ENCODE data around the gene OR10A6. TPM values are rescaled to one million over a fixed set of nuclear protein-coding genes. Genes with fewer than 3 reads are reported as not detected.

OR10A6 gene
- total RNA-seq, 2 donors from 2014 or later = not detected

DNA sequence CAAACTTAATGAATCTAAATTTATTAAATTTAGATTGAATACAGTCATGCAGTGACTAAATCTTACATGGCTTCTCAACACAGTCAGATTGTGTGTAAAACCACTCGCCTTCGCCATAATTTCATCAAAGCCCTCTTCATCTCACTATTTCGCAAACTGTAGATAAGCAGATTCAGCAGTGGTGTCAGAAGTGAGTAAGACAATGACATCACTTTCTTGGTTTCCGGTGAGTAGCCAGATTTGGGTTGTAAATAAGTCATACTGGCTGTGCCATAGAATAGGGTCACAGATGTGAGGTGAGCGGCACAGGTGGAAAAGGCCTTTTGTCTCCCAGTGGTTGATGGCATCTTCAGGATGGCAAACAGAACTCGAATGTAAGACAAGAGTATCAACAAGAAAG, 3.4 kb downstream of the OR10A6 start:
- no peak overlapping the region for H3K27ac Mint-ChIP-seq
- H3K4me3 Mint-ChIP-seq = no peak overlapping the region
- TF ChIP-seq, protein P1, sequence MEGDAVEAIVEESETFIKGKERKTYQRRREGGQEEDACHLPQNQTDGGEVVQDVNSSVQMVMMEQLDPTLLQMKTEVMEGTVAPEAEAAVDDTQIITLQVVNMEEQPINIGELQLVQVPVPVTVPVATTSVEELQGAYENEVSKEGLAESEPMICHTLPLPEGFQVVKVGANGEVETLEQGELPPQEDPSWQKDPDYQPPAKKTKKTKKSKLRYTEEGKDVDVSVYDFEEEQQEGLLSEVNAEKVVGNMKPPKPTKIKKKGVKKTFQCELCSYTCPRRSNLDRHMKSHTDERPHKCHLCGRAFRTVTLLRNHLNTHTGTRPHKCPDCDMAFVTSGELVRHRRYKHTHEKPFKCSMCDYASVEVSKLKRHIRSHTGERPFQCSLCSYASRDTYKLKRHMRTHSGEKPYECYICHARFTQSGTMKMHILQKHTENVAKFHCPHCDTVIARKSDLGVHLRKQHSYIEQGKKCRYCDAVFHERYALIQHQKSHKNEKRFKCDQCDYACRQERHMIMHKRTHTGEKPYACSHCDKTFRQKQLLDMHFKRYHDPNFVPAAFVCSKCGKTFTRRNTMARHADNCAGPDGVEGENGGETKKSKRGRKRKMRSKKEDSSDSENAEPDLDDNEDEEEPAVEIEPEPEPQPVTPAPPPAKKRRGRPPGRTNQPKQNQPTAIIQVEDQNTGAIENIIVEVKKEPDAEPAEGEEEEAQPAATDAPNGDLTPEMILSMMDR (conservative IDR thresholded peaks at IDR 0.05) = no peak
- peaks cover 4% of the 10 kb centered on the region for H3K4me1 Mint-ChIP-seq
- no peaks in the 10 kb centered on the region for H3K27me3 Mint-ChIP-seq (ENCODE audit: insufficient read depth)
- H3K4me1 ChIP-seq (ENCODE audit: control insufficient read depth, insufficient read depth, low read length) = no peaks in the 10 kb centered on the region
- peaks cover 30% of the 10 kb centered on the region for H3K9me3 ChIP-seq (ENCODE audit: control insufficient read depth, low read length)
- H3K27me3 ChIP-seq (ENCODE audit: control insufficient read depth, insufficient read depth, low read length, poor library complexity, severe bottlenecking) = no peaks in the 10 kb centered on the region
- H3K36me3 Mint-ChIP-seq (ENCODE audit: low read depth) = peaks cover 22% of the 10 kb centered on the region
- H3K36me3 ChIP-seq (ENCODE audit: control insufficient read depth, insufficient read depth, low read length) = peaks cover 4% of the 10 kb centered on the region
- H3K9ac ChIP-seq (ENCODE audit: extremely low read depth, low read length, poor library complexity, severe bottlenecking) = no peak overlapping the region
- no peak overlapping the region for H3K27ac ChIP-seq (ENCODE audit: low read depth, low read length)
- H3K9me3 Mint-ChIP-seq = peaks cover 11% of the 10 kb centered on the region
- no peak for DNase-seq
- H3K4me3 ChIP-seq (ENCODE audit: low read length) = no peak overlapping the region
- 94 to 100% methylated on average over 4 to 6 of the region's 6 CpGs for WGBS, 2 experiments (ENCODE audit: insufficient coverage in 1 of 2, insufficient read length in 1 of 2)

DNA sequence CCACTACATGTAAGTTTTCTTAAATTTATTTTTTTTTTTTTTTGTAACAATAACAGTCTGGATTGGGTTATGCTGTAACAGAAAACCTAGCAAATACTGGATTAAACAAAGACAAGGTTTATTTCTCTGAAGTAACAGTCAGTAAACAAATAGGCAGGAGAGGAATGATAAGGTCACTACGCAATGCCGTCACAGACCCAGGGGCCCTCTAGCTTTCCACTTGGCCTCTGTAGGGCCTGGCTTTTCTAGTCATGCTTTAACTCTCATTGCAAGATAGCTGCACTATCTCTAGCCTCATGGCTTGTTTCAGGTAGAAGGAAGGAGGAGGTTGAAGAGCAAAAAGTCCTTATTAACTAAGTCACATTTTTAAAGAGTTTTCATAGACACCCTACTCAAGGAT, 6.5 kb downstream of the OR10A6 start:
- peaks cover 26% of the 10 kb centered on the region for H3K9me3 ChIP-seq (ENCODE audit: control insufficient read depth, low read length)
- Mint-ChIP-seq H3K27ac (peak overlapping the region; percentile 9), H3K9me3 (peaks cover 11% of the 10 kb centered on the region), H3K4me1 (peaks cover 4% of the 10 kb centered on the region), H3K27me3 (ENCODE audit: insufficient read depth) (no peaks in the 10 kb centered on the region), H3K4me3 (no peak overlapping the region), H3K36me3 (ENCODE audit: low read depth) (peaks cover 16% of the 10 kb centered on the region)
- no peak overlapping the region for H3K27ac ChIP-seq (ENCODE audit: low read depth, low read length)
- TF ChIP-seq, protein P1 (conservative IDR thresholded peaks at IDR 0.05) = no peak
- no peaks in the 10 kb centered on the region for H3K4me1 ChIP-seq (ENCODE audit: control insufficient read depth, insufficient read depth, low read length)
- H3K36me3 ChIP-seq (ENCODE audit: control insufficient read depth, insufficient read depth, low read length) = peaks cover 4% of the 10 kb centered on the region
- peak overlapping the region; percentile 62 for H3K4me3 ChIP-seq (ENCODE audit: low read length)
- 72 to 86% methylated on average over 2 of the region's 2 CpGs for WGBS, 2 experiments (ENCODE audit: insufficient coverage in 1 of 2, insufficient read length in 1 of 2)
- no peak overlapping the region for H3K9ac ChIP-seq (ENCODE audit: extremely low read depth, low read length, poor library complexity, severe bottlenecking)
- H3K27me3 ChIP-seq (ENCODE audit: control insufficient read depth, insufficient read depth, low read length, poor library complexity, severe bottlenecking) = no peaks in the 10 kb centered on the region
- DNase-seq = no peak

DNA sequence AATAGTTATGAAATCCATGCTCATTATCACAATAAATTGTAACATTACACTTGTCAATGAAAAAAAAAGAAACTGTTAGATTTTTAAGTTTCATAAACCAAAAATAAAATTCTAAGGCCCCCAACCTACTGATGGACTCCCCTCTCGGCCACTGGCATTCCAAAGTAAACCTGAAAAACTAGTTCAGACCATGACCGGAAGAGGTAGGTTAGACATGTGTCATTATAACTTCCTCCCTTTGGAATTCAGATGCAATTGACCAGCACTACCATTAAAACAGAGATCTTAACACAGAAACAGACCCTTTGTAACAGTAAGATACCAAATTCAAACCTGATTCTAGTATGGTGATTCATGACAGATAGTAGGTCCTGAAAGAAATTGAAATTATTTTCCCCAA, 12.9 kb downstream of the OR10A6 start:
- no peak for DNase-seq
- Mint-ChIP-seq H3K27ac (no peak overlapping the region), H3K9me3 (peaks cover 33% of the 10 kb centered on the region), H3K36me3 (ENCODE audit: low read depth) (peaks cover 29% of the 10 kb centered on the region), H3K4me1 (peaks cover 21% of the 10 kb centered on the region), H3K4me3 (no peak overlapping the region), H3K27me3 (ENCODE audit: insufficient read depth) (no peaks in the 10 kb centered on the region)
- peaks cover 18% of the 10 kb centered on the region for H3K9me3 ChIP-seq (ENCODE audit: control insufficient read depth, low read length)
- H3K27ac ChIP-seq (ENCODE audit: low read depth, low read length) = no peak overlapping the region
- peak overlapping the region; percentile 4 for H3K4me3 ChIP-seq (ENCODE audit: low read length)
- WGBS, 2 experiments (ENCODE audit: insufficient coverage in 1 of 2, insufficient read length in 1 of 2) = 92 to 100% methylated on average over 1 to 2 of the region's 2 CpGs
- H3K27me3 ChIP-seq (ENCODE audit: control insufficient read depth, insufficient read depth, low read length, poor library complexity, severe bottlenecking) = no peaks in the 10 kb centered on the region
- H3K4me1 ChIP-seq (ENCODE audit: control insufficient read depth, insufficient read depth, low read length) = no peaks in the 10 kb centered on the region
- H3K9ac ChIP-seq (ENCODE audit: extremely low read depth, low read length, poor library complexity, severe bottlenecking) = no peak overlapping the region
- TF ChIP-seq, protein P1 (conservative IDR thresholded peaks at IDR 0.05) = no peak
- H3K36me3 ChIP-seq (ENCODE audit: control insufficient read depth, insufficient read depth, low read length) = no peaks in the 10 kb centered on the region
